HCT116 (cell line): ENCODE data around the gene SYNPR. TPM values are rescaled to one million over a fixed set of nuclear protein-coding genes. Genes with fewer than 3 reads are reported as not detected.

Experiments used
- ATAC-seq: fragments of 200-7000 bp; cut with Tn5 transposase; 2 replicates; pipeline ENCODE4 v1.9.1; 2020; ENCODE audit warnings: mild to moderate bottlenecking, moderate library complexity
- BruUV-seq: library from RNA; stranded (reverse); fragments of 400-500 nt; replicated peaks from 2 replicates; lab custom pipeline; 2021; lab: Mats Ljungman, UMichigan
- CTCF ChIA-PET: fragments of 300-600 bp; sonication (Branson Sonifier 250); formaldehyde crosslinking; loops from one replicate; lab custom pipeline; 2021; ENCODE audit warnings: antibody characterized with exemption; lab: Charles Lee
- POLR2A ChIA-PET: fragments of 300-600, 350-600 bp; sonication (Branson Sonifier 250); formaldehyde crosslinking; loops from one replicate; lab custom pipeline; 2021; ENCODE audit warnings: antibody characterized with exemption; lab: Charles Lee
- RAD21 ChIA-PET, 2 experiments: fragments of 300-600 bp; sonication (Branson Sonifier 250); formaldehyde crosslinking; loops; one replicate each; lab custom pipeline; 2023; ENCODE audit warnings: low total read pairs in 2 of 2; ENCODE audit not compliant: uncharacterized antibody in 2 of 2, unreplicated experiment in 2 of 2, low non-redundant PET in 1 of 2; lab: Charles Lee
- DNase-seq: peaks from one replicate; pipeline ENCODE4 v3.0.0-alpha.2; 2010; ENCODE audit warnings: low read depth, low spot score
- H2AFZ ChIP-seq: fragments of 200-600 bp; shearing (Covaris generic), sonication (generic); 2 replicates; pipeline ENCODE4 v1.6.1; 2017; ENCODE audit warnings: low read depth, mixed run types, mixed read lengths, antibody characterized with exemption, low read length; ENCODE audit not compliant: poor library complexity, severe bottlenecking
- H3K27ac ChIP-seq: 2 replicates; pipeline ENCODE4 v1.5.1; 2012; ENCODE audit warnings: low read depth, low read length
- H3K27me3 ChIP-seq: fragments of 200-600 bp; sonication (generic); 2 replicates; pipeline ENCODE4 v1.6.1; 2016; ENCODE audit warnings: mixed run types, low read length, mixed read lengths; ENCODE audit not compliant: insufficient read depth
- H3K36me3 ChIP-seq, 2 experiments: fragments of 200-500 bp in 1 of 2; fragments of 200-600 bp in 1 of 2; sonication (Bioruptor generic) in 1 of 2; sonication (generic) in 1 of 2; 2 replicates each; pipeline versions ENCODE4 v1.5.1 to v1.6.1; 2014 to 2016; ENCODE audit warnings: low read length in 2 of 2, inconsistent platforms in 1 of 2, mixed read lengths in 1 of 2, mixed run types in 1 of 2; ENCODE audit not compliant: insufficient read depth in 2 of 2, control insufficient read depth in 1 of 2
- H3K4me1 ChIP-seq, 2 experiments: fragments of 200-600 bp in 1 of 2; sonication (generic) in 1 of 2; 2 replicates each; pipeline versions ENCODE4 v1.5.1 to v1.6.1; 2012 to 2017; ENCODE audit warnings: low read length in 2 of 2, inconsistent platforms in 1 of 2, mild to moderate bottlenecking in 1 of 2, mixed read lengths in 1 of 2, mixed run types in 1 of 2, moderate library complexity in 1 of 2; ENCODE audit not compliant: insufficient read depth in 2 of 2, control insufficient read depth in 1 of 2
- H3K4me2 ChIP-seq: fragments of 200-600 bp; sonication (generic); 2 replicates; pipeline ENCODE4 v1.6.1; 2017; ENCODE audit warnings: mixed run types, low read length, mixed read lengths
- H3K4me3 ChIP-seq, 2 experiments: fragments of 200-600 bp in 1 of 2; sonication (generic) in 1 of 2; replicated peaks in 1 of 2; 2 replicates each; pipeline ENCODE4 v1.5.1; 2011 to 2016; ENCODE audit warnings: low read length in 2 of 2, control low read depth in 1 of 2, low read depth in 1 of 2, mild to moderate bottlenecking in 1 of 2, mixed read lengths in 1 of 2, mixed run types in 1 of 2
- H3K79me2 ChIP-seq: fragments of 200-600 bp; sonication (generic); 2 replicates; pipeline ENCODE4 v1.6.1; 2017; ENCODE audit warnings: mild to moderate bottlenecking, mixed run types, low read length, moderate library complexity, mixed read lengths; ENCODE audit not compliant: insufficient read depth
- H3K9ac ChIP-seq: fragments of 200-600 bp; sonication (generic); 2 replicates; pipeline ENCODE4 v1.6.1; 2016; ENCODE audit warnings: low read length, mixed read lengths
- H3K9me2 ChIP-seq: fragments of 200-600 bp; sonication (generic), shearing (Covaris generic); 2 replicates; pipeline ENCODE4 v1.6.1; 2017; ENCODE audit warnings: mixed run types, mild to moderate bottlenecking, moderate library complexity; ENCODE audit not compliant: insufficient read depth
- H3K9me3 ChIP-seq, 2 experiments: fragments of 200-500 bp in 1 of 2; fragments of 200-600 bp in 1 of 2; sonication (Bioruptor generic) in 1 of 2; sonication (generic) in 1 of 2; 2 replicates each; pipeline ENCODE4 v1.6.1; 2014 to 2017; ENCODE audit warnings: low read length in 2 of 2, mixed read lengths in 2 of 2, inconsistent platforms in 1 of 2, low read depth in 1 of 2, mild to moderate bottlenecking in 1 of 2, mixed run types in 1 of 2, moderate library complexity in 1 of 2; ENCODE audit not compliant: control insufficient read depth in 1 of 2, insufficient read depth in 1 of 2
- H4K20me1 ChIP-seq: fragments of 200-600 bp; sonication (generic), shearing (Covaris generic); 2 replicates; pipeline ENCODE4 v1.6.1; 2017; ENCODE audit warnings: mixed run types, mild to moderate bottlenecking, moderate library complexity; ENCODE audit not compliant: insufficient read depth
- ATF3 ChIP-seq: IDR thresholded peaks from 2 replicates; pipeline ENCODE4 v1.6.1; 2012
- CBX3 ChIP-seq: IDR thresholded peaks from 2 replicates; pipeline ENCODE4 v1.6.1; 2012; ENCODE audit warnings: low read depth
- CEBPB ChIP-seq: IDR thresholded peaks from 2 replicates; pipeline ENCODE4 v1.6.1; 2012; ENCODE audit warnings: low read depth
- EGR1 ChIP-seq: IDR thresholded peaks from 2 replicates; pipeline ENCODE4 v1.6.1; 2012; ENCODE audit warnings: low read depth
- FOSL1 ChIP-seq: IDR thresholded peaks from 2 replicates; pipeline ENCODE4 v1.6.1; 2012; ENCODE audit warnings: low read depth
- MAX ChIP-seq: IDR thresholded peaks from 2 replicates; pipeline ENCODE4 v1.6.1; 2012
- RAD21 ChIP-seq: IDR thresholded peaks from 2 replicates; pipeline ENCODE4 v1.6.1; 2012; ENCODE audit warnings: low read depth, mild to moderate bottlenecking
- REST ChIP-seq: IDR thresholded peaks from 2 replicates; pipeline ENCODE4 v1.6.1; 2012; ENCODE audit warnings: low read depth
- SP1 ChIP-seq: IDR thresholded peaks from 2 replicates; pipeline ENCODE4 v1.6.1; 2012; ENCODE audit warnings: low read depth
- SRF ChIP-seq: IDR thresholded peaks from 2 replicates; pipeline ENCODE4 v1.6.1; 2012; ENCODE audit warnings: low read depth
- TCF7L2 ChIP-seq: IDR thresholded peaks from 2 replicates; pipeline ENCODE4 v1.7.0; 2011; ENCODE audit warnings: borderline replicate concordance, inconsistent platforms; ENCODE audit not compliant: insufficient read depth, insufficient read length; ENCODE audit errors: extremely low read depth
- ZFX ChIP-seq: fragments of 450-650 bp; IDR thresholded peaks from 2 replicates; pipeline ENCODE4 v1.6.1; 2017
- intact Hi-C: fragments of 100-400 bp; cut with micrococcal nuclease; formaldehyde crosslinking; loops from 2 replicates; pipeline ENCODE4 v1.10.0; 2022
- total RNA-seq: library from RNA; stranded (reverse); gene quantifications from one replicate; pipeline ENCODE4 v1.2.1, GENCODE V29; 2021; ENCODE audit not compliant: unreplicated experiment

Gene SYNPR
- total RNA-seq, 1 experiment from 2014 or later = not detected

GRCh38 chr3:63523100-63523499 lies 245.0 kb downstream of the SYNPR start:
- no TSS peak for BruUV-seq
- RAD21 ChIA-PET = no interaction called here
- no peak; the same call in 1 of the 2 replicates for ATAC-seq

More at GRCh38 chr3:63523100-63523499, 245.0 kb downstream of the SYNPR start:
- ChIA-PET POLR2A (no interaction called here), CTCF (no interaction called here)
- peak; percentile 1 for DNase-seq
- Histone ChIP-seq H3K27ac (no peak overlapping the region), H3K4me1 (no peaks in the 10 kb centered on the region), H3K9me3 (no peaks in the 10 kb centered on the region), H3K36me3 (no peaks in the 10 kb centered on the region), H3K9me2 (no peaks in the 10 kb centered on the region), H3K79me2 (no peaks in the 10 kb centered on the region), H3K27me3 (no peaks in the 10 kb centered on the region; the same call in 1 of the 2 replicates), H4K20me1 (no peaks in the 10 kb centered on the region), H3K4me2 (no peak overlapping the region), H3K4me3 (no peak overlapping the region), H2AFZ (no peak overlapping the region), H3K9ac (no peak overlapping the region)
- intact Hi-C loops = no loop called here
- TF ChIP-seq FOSL1 = no peak
- TF ChIP-seq CBX3 = no peak
- TF ChIP-seq ATF3 = no peak
- TF ChIP-seq TCF7L2 = no peak
- no peak for TF ChIP-seq RAD21
- no peak for TF ChIP-seq EGR1
- no peak for TF ChIP-seq CEBPB
- no peak for TF ChIP-seq SRF
- TF ChIP-seq SP1 = no peak
- TF ChIP-seq REST = no peak
- TF ChIP-seq ZFX = no peak
- no peak for TF ChIP-seq MAX
